GM18868 (cell line): ENCODE data around the gene SHC4.
A peak's percentile ranks its signal among the peaks of the same experiment; 100 is the strongest.

Experiments used
- ATAC-seq: cut with Tn5 transposase; IDR thresholded peaks from one replicate; pipeline ENCODE4 v1.9.1; 2021; ENCODE audit warnings: mild to moderate bottlenecking, moderate library complexity; ENCODE audit not compliant: unreplicated experiment

The SHC4 gene

GRCh38 chr15:48889925-48890324 is 73.8 kb downstream of the SHC4 start:
- no peak for ATAC-seq

- no peak for ATAC-seq
Measured at GRCh38 chr15:48888836-48889235, 74.9 kb downstream of the SHC4 start.

- peak; percentile 67 for ATAC-seq
Measured at GRCh38 chr15:48888191-48888590, 75.5 kb downstream of the SHC4 start.

GRCh38 chr15:48887144-48887543 is 76.6 kb downstream of the SHC4 start:
- ATAC-seq = no peak

GRCh38 chr15:48883699-48884098 is 80.0 kb downstream of the SHC4 start:
- no peak for ATAC-seq

- ATAC-seq = no peak
Measured at GRCh38 chr15:48880070-48880634, 83.6 kb downstream of the SHC4 start.

GRCh38 chr15:48877630-48878595 is 85.8 kb downstream of the SHC4 start, which contains the start of gene EID1:
Gene EID1, plus strand, starts transcription at chr15:48878134. Its CDS starts 43 bp downstream, at chr15:48878177.
- ATAC-seq = peak; percentile 96

GRCh38 chr15:48876057-48876456 is 87.7 kb downstream of the SHC4 start:
- no peak for ATAC-seq

- no peak for ATAC-seq
Measured at GRCh38 chr15:48875241-48875960, 88.3 kb downstream of the SHC4 start.

GRCh38 chr15:48872632-48873031 is 91.1 kb downstream of the SHC4 start:
- no peak for ATAC-seq

- ATAC-seq = no peak
Measured at GRCh38 chr15:48871542-48871941, 92.2 kb downstream of the SHC4 start.

GRCh38 chr15:48869966-48870365 is 93.8 kb downstream of the SHC4 start:
- ATAC-seq = no peak

GRCh38 chr15:48868536-48868935 is 95.2 kb downstream of the SHC4 start:
- ATAC-seq = no peak

- no peak for ATAC-seq
Measured at GRCh38 chr15:48868023-48868422, 95.7 kb downstream of the SHC4 start.

GRCh38 chr15:48866141-48866563 is 97.6 kb downstream of the SHC4 start:
- no peak for ATAC-seq

- peak; percentile 63 for ATAC-seq
Measured at GRCh38 chr15:48865370-48866079, 98.2 kb downstream of the SHC4 start.

- ATAC-seq = no peak
Measured at GRCh38 chr15:48862705-48863104, 101.0 kb downstream of the SHC4 start.

GRCh38 chr15:48861813-48862431 is 101.8 kb downstream of the SHC4 start:
- ATAC-seq = peak; percentile 57

GRCh38 chr15:48859426-48859825 is 104.3 kb downstream of the SHC4 start:
- no peak for ATAC-seq

- ATAC-seq = no peak
Measured at GRCh38 chr15:48858401-48858800, 105.3 kb downstream of the SHC4 start.
